ENCODE measurements around the gene MOV10L1.

The MOV10L1 gene

GRCh38 chr22:50058906-50059880 lies 30.6 kb upstream of the MOV10L1 start:
- DNase-seq = peak in 1 of 56 donors; percentile 26

- DNase-seq = no peak
These were observed 29.9 kb upstream of the MOV10L1 start for GRCh38 chr22:50059881-50060262.

- no peak for DNase-seq
These were observed 29.2 kb upstream of the MOV10L1 start for GRCh38 chr22:50060441-50061140.

DNA sequence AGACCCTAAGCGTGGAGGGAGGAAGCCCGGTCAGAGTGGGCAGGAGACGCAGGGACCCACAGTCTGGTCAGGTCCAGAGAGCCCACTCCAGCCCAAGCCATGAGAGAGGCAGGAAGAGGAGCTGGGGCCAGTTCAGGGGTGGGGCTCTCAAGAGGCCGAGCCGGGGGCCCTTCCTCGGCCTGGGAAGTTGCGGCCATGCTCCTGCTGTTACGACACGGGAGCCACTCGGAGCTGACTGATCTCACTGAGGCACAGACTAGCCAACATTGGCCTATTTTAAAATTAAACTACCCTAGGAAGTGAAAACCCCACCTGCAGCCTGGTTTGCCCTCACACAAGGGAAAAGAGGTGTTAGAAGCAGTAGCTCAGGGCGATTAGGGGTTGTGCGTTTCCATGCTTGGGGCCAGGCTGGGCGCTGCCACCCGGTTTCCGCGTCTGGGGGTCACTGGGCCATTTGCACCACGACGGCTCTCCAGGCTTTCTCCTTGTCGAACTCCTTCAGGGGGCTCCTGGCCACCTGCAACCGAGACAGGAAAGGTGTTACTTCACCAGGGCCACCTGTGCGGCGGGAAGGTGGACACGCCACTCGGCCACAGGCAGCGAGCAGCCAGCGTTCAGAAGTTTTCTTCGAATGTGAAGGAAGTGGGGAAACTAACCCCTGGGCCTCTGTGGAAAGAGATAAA lies 28.5 kb upstream of the MOV10L1 start:
- no peak for DNase-seq

DNA sequence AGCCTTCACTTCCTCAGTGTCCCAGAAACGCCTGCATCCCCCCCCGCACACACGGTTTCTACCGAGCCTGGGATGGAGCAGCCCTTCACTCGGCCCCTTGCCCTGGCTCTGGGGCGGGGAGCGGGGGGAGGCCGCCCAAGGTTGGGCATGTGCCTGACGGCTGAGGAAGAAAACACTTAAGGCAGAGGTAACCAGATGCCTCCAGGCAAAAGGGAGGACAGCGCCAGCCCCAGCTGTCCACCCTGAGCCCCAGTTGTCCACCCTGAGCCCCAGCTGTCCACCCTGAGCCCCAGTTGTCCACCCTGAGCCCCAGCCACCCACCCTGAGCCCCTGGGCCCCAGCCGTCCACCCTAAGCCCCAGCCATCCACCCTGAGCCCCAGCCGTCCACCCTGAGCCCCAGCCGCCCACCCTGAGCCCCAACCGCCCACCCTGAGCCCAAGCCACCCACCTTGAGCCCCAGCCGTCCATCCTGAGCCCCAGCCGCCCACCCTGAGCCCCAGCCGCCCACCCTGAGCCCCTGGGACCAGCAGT lies 27.9 kb upstream of the MOV10L1 start:
- no peak for DNase-seq

GRCh38 chr22:50062509-50063135 lies 27.2 kb upstream of the MOV10L1 start:
- no peak for DNase-seq

DNA sequence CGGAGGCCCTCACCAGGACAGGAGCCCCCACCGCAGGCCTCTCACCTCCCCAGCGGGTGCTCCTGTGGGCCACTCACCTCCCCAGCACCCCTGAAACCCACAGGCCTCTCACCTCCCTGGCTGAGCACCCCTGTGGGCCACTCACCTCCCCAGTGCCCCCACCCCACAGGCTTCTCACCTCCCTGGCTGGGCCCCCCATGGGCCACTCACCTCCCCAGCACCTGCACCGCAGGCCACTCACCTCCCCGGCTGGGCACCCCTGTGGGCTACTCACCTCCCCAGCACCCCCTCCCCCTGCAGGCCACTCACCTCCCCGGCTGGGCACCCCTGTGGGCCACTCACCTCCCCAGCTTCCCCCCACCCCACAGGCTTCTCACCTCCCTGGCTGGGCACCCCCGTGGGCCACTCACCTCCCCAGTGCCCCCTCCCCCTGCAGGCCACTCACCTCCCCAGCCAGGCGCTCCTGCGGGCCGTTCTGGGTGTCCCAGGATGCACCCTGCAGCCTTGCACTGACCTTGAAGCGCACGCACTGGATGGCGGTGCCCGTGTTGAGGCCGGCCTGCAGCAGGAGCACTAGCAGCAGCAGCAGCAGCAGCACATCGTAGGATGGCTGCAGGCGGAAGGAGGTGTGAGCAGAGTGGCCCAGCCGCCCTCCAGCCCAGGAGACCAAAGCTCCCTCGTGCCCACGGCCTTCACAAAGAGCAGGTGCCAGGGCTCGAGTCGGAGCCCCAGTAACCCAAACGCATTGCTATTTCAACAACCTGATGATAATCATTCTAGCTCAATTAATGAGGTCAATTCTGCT lies 26.0 kb upstream of the MOV10L1 start:
- no peak for DNase-seq

- DNase-seq = no peak
These were observed 25.4 kb upstream of the MOV10L1 start for GRCh38 chr22:50064453-50064852.

- DNase-seq = no peak
These were observed 22.6 kb upstream of the MOV10L1 start for GRCh38 chr22:50067244-50067643.

DNA sequence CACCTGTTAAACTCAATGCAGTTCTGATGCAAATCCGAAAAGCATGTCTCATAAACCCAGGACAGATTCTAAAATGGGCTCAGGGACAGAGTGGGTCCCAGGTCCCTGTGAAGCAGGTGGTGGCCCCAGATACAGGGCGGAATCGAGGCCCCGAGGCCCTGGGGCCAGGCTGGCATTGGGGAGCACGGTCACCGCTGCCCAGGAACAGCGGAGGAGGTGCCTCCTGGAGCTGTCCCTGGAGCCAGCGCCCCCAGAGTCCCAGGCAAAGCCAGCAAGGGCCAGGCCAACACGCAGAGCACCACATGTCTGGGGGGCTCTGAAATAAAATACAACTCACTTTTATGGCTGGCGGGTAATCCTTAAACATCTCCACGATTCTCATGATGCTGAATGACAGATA lies 21.7 kb upstream of the MOV10L1 start:
- no peak for DNase-seq

GRCh38 chr22:50070366-50070765 lies 19.4 kb upstream of the MOV10L1 start:
- no peak for DNase-seq

DNA sequence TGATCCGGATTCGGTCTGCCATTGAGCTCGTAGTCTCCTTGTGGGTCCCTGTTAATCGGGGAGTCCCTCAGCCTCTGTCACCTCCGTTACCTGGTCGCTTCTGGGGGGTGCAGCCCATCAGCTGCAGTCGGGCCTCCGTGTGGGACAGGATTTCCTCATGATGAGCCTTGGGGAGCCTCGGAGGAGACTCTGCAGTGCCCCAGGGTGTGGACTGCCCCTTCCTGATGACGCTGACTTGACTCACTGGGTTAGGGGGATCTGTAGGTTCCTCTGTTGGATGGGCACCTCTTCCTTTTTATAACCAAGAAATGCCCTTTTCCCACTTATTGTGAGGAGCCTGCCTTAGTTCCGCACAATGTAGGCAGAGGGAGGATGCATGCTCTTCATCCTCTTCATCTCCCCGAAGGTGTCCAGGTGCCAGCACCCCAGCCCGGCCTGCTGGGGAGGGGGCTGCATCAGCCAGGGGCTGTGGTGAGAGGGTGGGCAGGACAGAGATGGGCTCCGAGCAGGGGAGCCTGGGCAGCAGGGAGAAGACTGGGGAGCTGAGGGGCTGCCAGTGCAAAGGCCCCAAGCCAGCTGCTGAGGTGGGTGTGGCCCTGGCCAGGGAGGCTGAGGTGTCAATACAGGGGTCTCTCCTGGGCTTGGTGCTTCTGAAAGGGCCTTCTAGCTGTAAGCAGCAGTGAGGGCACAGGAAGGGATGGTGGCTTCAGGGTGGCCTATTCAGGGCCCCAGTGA lies 18.2 kb upstream of the MOV10L1 start:
- DNase-seq = no peak

DNA sequence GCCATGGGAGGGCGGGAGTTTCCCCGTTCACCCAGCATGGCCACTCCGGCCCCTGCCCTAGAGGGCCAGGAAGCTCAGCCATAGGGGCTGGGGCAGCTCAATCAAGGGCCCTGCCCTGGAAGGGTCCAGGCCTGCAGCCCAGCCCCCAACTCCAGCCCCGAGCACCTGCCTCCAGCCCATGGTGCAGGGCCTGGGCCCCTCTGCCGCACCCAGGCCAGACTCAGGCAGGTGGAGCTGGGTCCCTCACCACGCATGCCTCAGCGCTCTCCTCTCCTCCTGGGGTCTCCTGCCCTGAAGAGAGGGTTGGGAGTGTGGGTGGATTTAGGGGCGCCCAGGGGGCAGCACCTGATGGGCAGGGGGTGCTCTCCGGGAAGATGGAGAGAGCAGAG lies 17.6 kb upstream of the MOV10L1 start:
- no peak for DNase-seq

DNA sequence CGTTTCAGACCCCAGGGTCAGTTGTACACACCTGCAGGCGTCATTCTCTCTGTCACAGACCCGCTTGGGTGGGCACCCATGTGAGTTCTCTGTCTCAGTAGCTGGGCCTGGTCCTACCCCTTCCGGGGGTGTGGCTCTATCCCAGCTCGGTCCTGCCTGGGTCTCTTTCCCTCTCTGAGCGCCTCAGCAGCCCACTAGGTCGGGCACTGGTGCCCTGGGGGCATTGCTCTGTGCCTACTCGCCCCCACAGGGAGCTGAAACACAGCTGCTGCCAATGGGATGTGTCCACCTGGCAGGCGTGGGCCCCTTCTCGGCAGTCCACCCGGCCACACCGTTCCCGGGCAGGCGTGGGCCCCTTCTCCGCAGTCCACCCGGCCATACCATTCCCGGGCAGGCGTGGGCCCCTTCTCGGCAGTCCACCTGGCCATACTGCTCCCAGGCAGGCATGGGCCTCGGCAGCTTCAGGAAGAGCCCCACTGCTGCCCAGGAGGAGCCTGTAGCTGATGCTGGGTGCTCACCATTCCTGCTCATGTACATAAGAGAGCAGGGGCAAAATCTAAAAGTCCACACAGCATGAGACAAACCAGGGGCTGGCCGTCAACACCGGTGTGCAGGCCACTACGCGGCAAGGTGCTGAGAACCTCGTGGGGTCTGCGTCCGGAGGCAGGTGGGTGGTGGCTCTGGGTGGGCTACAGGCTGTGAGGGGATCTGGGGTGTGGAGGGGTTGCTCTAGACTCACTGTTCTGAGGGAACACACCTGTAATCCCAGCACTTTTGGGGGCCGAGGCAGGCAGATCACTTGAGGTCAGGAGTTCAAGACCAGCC lies 16.9 kb upstream of the MOV10L1 start:
- no peak for DNase-seq

- DNase-seq = no peak
These were observed 15.8 kb upstream of the MOV10L1 start for GRCh38 chr22:50074056-50074455.

- peak in 8 of 56 donors; percentile 15 to 64 (median 32) for DNase-seq
These were observed 15.0 kb upstream of the MOV10L1 start for GRCh38 chr22:50074551-50075530.

All from nucleus accumbens (tissue), 56 donors.